ENCODE data around the gene MAN2C1.

Gene MAN2C1

DNA sequence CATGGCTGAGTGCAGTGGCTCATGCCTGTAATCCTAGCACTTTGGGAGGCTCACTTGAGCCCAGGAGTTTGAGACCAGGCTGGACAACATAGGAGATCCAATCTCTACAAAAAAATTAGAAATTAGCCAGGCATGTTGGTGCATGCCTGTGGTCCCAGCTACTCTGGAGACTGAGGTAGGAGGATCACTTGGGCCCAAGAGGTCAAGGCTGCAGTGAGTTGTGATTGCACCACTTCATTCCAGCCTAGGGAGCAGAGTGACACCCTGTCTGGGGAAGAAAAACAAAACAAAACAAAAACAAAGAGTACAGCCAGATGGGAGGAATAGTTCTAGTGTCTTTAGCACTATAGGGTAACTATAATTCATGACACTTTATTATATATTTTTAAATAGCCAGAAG is 58.7 kb downstream of the MAN2C1 start:
- in situ Hi-C loops (cut with MboI; ENCODE audit: low sequenced_read_pairs, unreplicated experiment): loop anchor here (10.0 kb wide), 1 partner anchor 285 kb away; the partner anchor contains the start of gene PPCDC
- TF ChIP-seq CTCF (IDR thresholded peaks at IDR 0.05; ENCODE audit: borderline replicate concordance, control extremely low read depth, extremely low read depth, insufficient read depth, missing control alignments): no peak
- no peak for DNase-seq (ENCODE audit: low spot score)

- peak; percentile 37 for TF ChIP-seq CTCF (IDR thresholded peaks at IDR 0.05; ENCODE audit: borderline replicate concordance, control extremely low read depth, extremely low read depth, insufficient read depth, missing control alignments)
- in situ Hi-C loops (cut with MboI; ENCODE audit: low sequenced_read_pairs, unreplicated experiment): loop anchor here (10.0 kb wide), 1 partner anchor 283 kb away; the partner anchor contains the start of gene PPCDC
- DNase-seq (ENCODE audit: low spot score): peak; percentile 51
Observed at GRCh38 chr15:75307778-75308390, 60.5 kb downstream of the MAN2C1 start.

GRCh38 chr15:75306188-75306587 is 62.2 kb downstream of the MAN2C1 start:
- in situ Hi-C loops (cut with MboI; ENCODE audit: low sequenced_read_pairs, unreplicated experiment): loop anchor here (10.0 kb wide), 1 partner anchor 281 kb away; the partner anchor contains the start of gene PPCDC
- DNase-seq (ENCODE audit: low spot score): no peak
- no peak for TF ChIP-seq CTCF (IDR thresholded peaks at IDR 0.05; ENCODE audit: borderline replicate concordance, control extremely low read depth, extremely low read depth, insufficient read depth, missing control alignments)
